Karpas-422 (cell line): ENCODE results near the gene UBL7. TPM values are rescaled to one million over a fixed set of nuclear protein-coding genes. Genes with fewer than 3 reads are reported as not detected.
A peak's percentile ranks its signal among the peaks of the same experiment; 100 is the strongest.

Experiments used
- DNase-seq: peaks from one replicate; pipeline ENCODE4 v3.0.0-alpha.2; 2015
- H2AFZ ChIP-seq: fragments of 200-600 bp; sonication (generic); 2 replicates; pipeline ENCODE4 v1.6.1; 2014; ENCODE audit warnings: antibody characterized with exemption, low read length, mixed read lengths
- H3K27ac ChIP-seq: fragments of 200-600 bp; sonication (generic); 2 replicates; pipeline ENCODE4 v1.5.1; 2014; ENCODE audit warnings: mild to moderate bottlenecking, low read length, moderate library complexity
- H3K27me3 ChIP-seq: fragments of 200-600 bp; sonication (generic); 2 replicates; pipeline ENCODE4 v1.6.1; 2014; ENCODE audit warnings: low read length, mixed read lengths
- H3K36me3 ChIP-seq: fragments of 200-600 bp; sonication (generic); 2 replicates; pipeline ENCODE4 v1.6.1; 2014; ENCODE audit warnings: low read length, mixed read lengths; ENCODE audit not compliant: insufficient read depth
- H3K4me1 ChIP-seq: fragments of 200-600 bp; sonication (generic); 2 replicates; pipeline ENCODE4 v1.6.1; 2014; ENCODE audit warnings: mild to moderate bottlenecking, low read length, mixed read lengths
- H3K4me2 ChIP-seq: fragments of 200-600 bp; sonication (generic); 2 replicates; pipeline ENCODE4 v1.6.1; 2014; ENCODE audit warnings: low read length, low read depth, mild to moderate bottlenecking; ENCODE audit not compliant: poor library complexity, severe bottlenecking
- H3K4me3 ChIP-seq: fragments of 200-600 bp; sonication (generic); 2 replicates; pipeline ENCODE4 v1.5.1; 2014; ENCODE audit warnings: mild to moderate bottlenecking, antibody characterized with exemption, low read length, mixed read lengths
- H3K79me2 ChIP-seq: fragments of 200-600 bp; sonication (generic); 2 replicates; pipeline ENCODE4 v1.6.1; 2014; ENCODE audit warnings: mild to moderate bottlenecking, low read length, mixed read lengths
- H3K9ac ChIP-seq: fragments of 200-600 bp; sonication (generic); 2 replicates; pipeline ENCODE4 v1.6.0; 2014; ENCODE audit warnings: low read length
- H3K9me2 ChIP-seq: fragments of 200-600 bp; sonication (generic), shearing (Covaris generic); replicated peaks from 2 replicates; pipeline ENCODE4 v1.6.0; 2014; ENCODE audit warnings: mild to moderate bottlenecking, low read length, moderate library complexity; ENCODE audit not compliant: insufficient read depth
- H3K9me3 ChIP-seq: fragments of 300-700, 200-600 bp; sonication (generic); 2 replicates; pipeline ENCODE4 v1.6.1; 2014; ENCODE audit warnings: low read length, mixed read lengths
- H4K20me1 ChIP-seq: fragments of 200-600 bp; sonication (generic); 2 replicates; pipeline ENCODE4 v1.6.1; 2014; ENCODE audit warnings: mild to moderate bottlenecking, antibody characterized with exemption, low read length, low read depth; ENCODE audit not compliant: insufficient read depth
- small RNA-seq: library from RNA; depleted of rRNA; stranded (forward); fragments of <200 nt; gene quantifications from one replicate; pipeline ENCODE3, GENCODE V24; 2014
- total RNA-seq: library from RNA; depleted of rRNA; stranded (reverse); fragments of >200 nt; shearing (Covaris generic); gene quantifications from 2 replicates; pipeline ENCODE4 v1.2.3, GENCODE V29; 2014; ENCODE audit warnings: low replicate concordance; rRNA removed

UBL7 gene
- total RNA-seq, 1 experiment from 2014 or later = 84.2 TPM

- H3K9me2 ChIP-seq = no peaks in the 10 kb centered on the region
- H3K4me1 ChIP-seq = peaks cover 76% of the 10 kb centered on the region
- peak overlapping the region; percentile 61 for H3K9ac ChIP-seq
- no peaks in the 10 kb centered on the region for H3K36me3 ChIP-seq
- peak overlapping the region; percentile 83 for H3K27ac ChIP-seq
- H3K27me3 ChIP-seq = no peaks in the 10 kb centered on the region
- H2AFZ ChIP-seq = no peak overlapping the region
- H3K79me2 ChIP-seq = no peaks in the 10 kb centered on the region
- peak; percentile 71 for DNase-seq
- H3K4me2 ChIP-seq = peak overlapping the region; percentile 53
- no peaks in the 10 kb centered on the region for H4K20me1 ChIP-seq
- H3K4me3 ChIP-seq = no peak overlapping the region
- no peaks in the 10 kb centered on the region for H3K9me3 ChIP-seq
Observed at GRCh38 chr15:74396146-74396438, 64.9 kb downstream of the UBL7 start.

Small RNAs within 50 kb of the gene (small RNA-seq; reads per million reads assigned to genes)
- gene MIR6881 (not detected), gene RF00591 (not detected)

Other genes starting within 250 kb of the UBL7 start
- gene CCDC33, start 224.8 kb downstream of the UBL7 start, total RNA-seq = not detected in 2 replicates
- not detected in 2 replicates for gene CYP11A1, start 93.5 kb downstream of the UBL7 start, total RNA-seq
- gene SEMA7A, start 27.2 kb downstream of the UBL7 start, total RNA-seq = 41.6 and 49.1 TPM in 2 replicates
- 9.6 and 17.7 TPM in 2 replicates for gene ARID3B, start 80.1 kb upstream of the UBL7 start, total RNA-seq
- 114 and 147 TPM in 2 replicates for gene CLK3, start 154.7 kb upstream of the UBL7 start, total RNA-seq
- gene EDC3, start 234.9 kb upstream of the UBL7 start, total RNA-seq = 14.7 and 19.9 TPM in 2 replicates